ENCODE data around the gene OAT.

- TF ChIP-seq CTCF (conservative IDR thresholded peaks at IDR 0.05; ENCODE audit: low read length): no peak
- TF ChIP-seq EZH2phosphoT487 (IDR thresholded peaks at IDR 0.05; ENCODE audit: borderline replicate concordance): no peak
Observed at GRCh38 chr10:124462348-124462695, 43.6 kb upstream of the OAT start.

Measured in Loucy (cell line).